HepG2 (cell line): Measurements from ENCODE around the gene PRDM12. TPM values are rescaled to one million over a fixed set of nuclear protein-coding genes. Genes with fewer than 3 reads are reported as not detected.

Source experiments
- AGO2 ChIP-seq: fragments of 200-400 bp; formaldehyde crosslinking; optimal IDR thresholded peaks from 2 replicates; pipeline ENCODE3; 2017; ENCODE audit warnings: mild to moderate bottlenecking, low read depth, low read length, moderate library complexity
- ARNT ChIP-seq: fragments of 450-650 bp; IDR thresholded peaks from 2 replicates; pipeline ENCODE4 v1.6.1; 2017
- MIER2 ChIP-seq: IDR thresholded peaks from 2 replicates; pipeline ENCODE4 v1.6.1; 2016; ENCODE audit warnings: missing biosample characterization, missing genetic modification reagents
- XRCC5 ChIP-seq: fragments of 200-400 bp; formaldehyde crosslinking; optimal IDR thresholded peaks from 2 replicates; pipeline ENCODE3; 2017; ENCODE audit warnings: mild to moderate bottlenecking, low read length
- ZBTB20 ChIP-seq: sonication (generic); formaldehyde crosslinking; IDR thresholded peaks from 2 replicates; pipeline ENCODE4 v1.8.1; 2023; ENCODE audit warnings: missing genetic modification reagents, low read depth, mild to moderate bottlenecking, borderline replicate concordance
- ZNF34 ChIP-seq: sonication (generic); formaldehyde crosslinking; IDR thresholded peaks from 2 replicates; pipeline ENCODE4 v1.4.0; 2020; ENCODE audit warnings: mild to moderate bottlenecking, missing genetic modification reagents, borderline replicate concordance
- ZNF367 ChIP-seq: sonication (generic); formaldehyde crosslinking; IDR thresholded peaks from 2 replicates; pipeline ENCODE4 v1.4.0; 2020; ENCODE audit warnings: missing genetic modification reagents, borderline replicate concordance
- ZNF547 ChIP-seq: sonication (generic); formaldehyde crosslinking; IDR thresholded peaks from 2 replicates; pipeline ENCODE4 v1.5.1; 2020; ENCODE audit warnings: mild to moderate bottlenecking, missing genetic modification reagents
- ZNF569 ChIP-seq: sonication (generic); formaldehyde crosslinking; IDR thresholded peaks from 2 replicates; pipeline ENCODE4 v1.5.0; 2020; ENCODE audit warnings: mild to moderate bottlenecking, missing genetic modification reagents, moderate library complexity, borderline replicate concordance
- ZNF670 ChIP-seq: sonication (generic); formaldehyde crosslinking; IDR thresholded peaks from 2 replicates; pipeline ENCODE4 v1.8.0; 2022; ENCODE audit warnings: mild to moderate bottlenecking, missing genetic modification reagents, borderline replicate concordance
- ZNF781 ChIP-seq: sonication (generic); formaldehyde crosslinking; IDR thresholded peaks from 2 replicates; pipeline ENCODE4 v1.5.1; 2020; ENCODE audit warnings: borderline replicate concordance, mild to moderate bottlenecking, missing genetic modification reagents; ENCODE audit errors: not compliant biosample characterization
- ZNF841 ChIP-seq: sonication (generic); formaldehyde crosslinking; IDR thresholded peaks from 2 replicates; pipeline ENCODE4 v1.8.1; 2023; ENCODE audit warnings: missing genetic modification reagents, borderline replicate concordance
- polyA plus RNA-seq, 8 experiments: library from polyadenylated mRNA; depleted of rRNA in 3 of 8; stranded (reverse) in 7 of 8; unstranded in 1 of 8; fragments of >200 nt; fragmentation: Illumina TruSeq in 4 of 8; extraction: Trizol in 4 of 8; gene quantifications; 2 replicates each; pipeline versions ENCODE4 v1.2.1 to v1.2.3, GENCODE V29; 2011 to 2016; ENCODE audit warnings: low read depth in 4 of 8, missing spikeins in 1 of 8, mixed read lengths in 1 of 8; ENCODE audit not compliant: insufficient read depth in 1 of 8
- total RNA-seq, 5 experiments: library from RNA; depleted of rRNA; stranded (reverse); fragments of >200 nt; fragmentation: Illumina TruSeq; extraction: Trizol; gene quantifications; 2 replicates each; pipeline ENCODE4 v1.2.3, GENCODE V29; 2016; ENCODE audit warnings: low read depth in 1 of 5
- TF ChIP-seq, protein P1 (sequence below): sonication (generic); formaldehyde crosslinking; conservative IDR thresholded peaks from 2 replicates; pipeline ENCODE4 v1.5.0; 2020; ENCODE audit warnings: missing genetic modification reagents
- TF ChIP-seq, protein P2 (sequence below): sonication (generic); formaldehyde crosslinking; IDR thresholded peaks from 2 replicates; pipeline ENCODE4 v1.8.0; 2022; ENCODE audit warnings: mild to moderate bottlenecking, missing genetic modification reagents, moderate library complexity
- TF ChIP-seq, protein P3 (sequence below): sonication (generic); formaldehyde crosslinking; IDR thresholded peaks from 2 replicates; pipeline ENCODE4 v1.8.0; 2022; ENCODE audit warnings: mild to moderate bottlenecking, missing genetic modification reagents
- TF ChIP-seq, protein P4 (sequence below): sonication (generic); formaldehyde crosslinking; IDR thresholded peaks from 2 replicates; pipeline ENCODE4 v1.4.0; 2020; ENCODE audit warnings: missing genetic modification reagents
- TF ChIP-seq, protein P5 (sequence below): sonication (generic); formaldehyde crosslinking; IDR thresholded peaks from 2 replicates; pipeline ENCODE4 v1.8.1; 2023; ENCODE audit warnings: missing genetic modification reagents, inconsistent platforms, borderline replicate concordance

Gene PRDM12
- total and polyA plus RNA-seq, 2 of the 13 experiments (the other 11 are each of a cell fraction or from before 2014, with no cell fraction given), result 0.04 to 0.07 TPM

DNA sequence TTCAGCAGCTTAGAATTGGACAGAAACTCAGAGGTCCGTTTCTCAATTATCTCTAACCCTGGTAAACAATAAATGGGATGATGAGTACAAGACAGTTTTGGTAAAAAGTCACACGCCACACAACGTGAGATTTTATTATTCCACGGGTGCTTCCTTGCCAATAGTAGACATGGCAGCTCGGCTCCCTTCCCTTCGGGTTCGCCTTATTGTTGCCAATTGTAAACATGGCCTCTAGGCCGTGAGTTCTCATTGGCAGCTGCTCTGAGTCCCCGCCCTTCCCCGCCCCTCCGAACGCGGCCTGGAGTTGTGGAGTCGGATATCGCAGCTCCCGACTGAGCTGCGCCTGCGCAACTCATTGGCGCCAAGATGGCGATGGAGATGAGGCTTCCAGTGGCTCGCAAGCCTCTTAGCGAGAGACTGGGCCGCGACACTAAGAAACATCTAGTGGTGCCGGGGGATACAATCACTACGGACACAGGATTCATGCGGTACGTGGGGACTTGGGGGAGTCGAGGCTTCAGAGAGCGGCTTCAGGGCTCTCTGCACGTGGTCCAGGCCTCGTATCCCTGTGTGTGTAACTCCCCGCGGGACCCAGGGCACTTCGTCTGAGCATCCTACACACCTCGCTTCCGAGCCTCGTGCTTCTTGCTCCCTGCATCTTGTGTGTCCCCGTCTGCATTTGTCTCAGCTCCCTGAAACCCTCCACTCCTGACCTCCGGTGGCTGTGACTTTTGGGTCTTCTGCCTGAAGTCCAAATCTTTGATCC is 29.2 kb downstream of the PRDM12 start, which contains the start of gene EXOSC2 (continued):
- TF ChIP-seq, protein P1, sequence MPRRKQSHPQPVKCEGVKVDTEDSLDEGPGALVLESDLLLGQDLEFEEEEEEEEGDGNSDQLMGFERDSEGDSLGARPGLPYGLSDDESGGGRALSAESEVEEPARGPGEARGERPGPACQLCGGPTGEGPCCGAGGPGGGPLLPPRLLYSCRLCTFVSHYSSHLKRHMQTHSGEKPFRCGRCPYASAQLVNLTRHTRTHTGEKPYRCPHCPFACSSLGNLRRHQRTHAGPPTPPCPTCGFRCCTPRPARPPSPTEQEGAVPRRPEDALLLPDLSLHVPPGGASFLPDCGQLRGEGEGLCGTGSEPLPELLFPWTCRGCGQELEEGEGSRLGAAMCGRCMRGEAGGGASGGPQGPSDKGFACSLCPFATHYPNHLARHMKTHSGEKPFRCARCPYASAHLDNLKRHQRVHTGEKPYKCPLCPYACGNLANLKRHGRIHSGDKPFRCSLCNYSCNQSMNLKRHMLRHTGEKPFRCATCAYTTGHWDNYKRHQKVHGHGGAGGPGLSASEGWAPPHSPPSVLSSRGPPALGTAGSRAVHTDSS (CRISPR knock-in tag), result no peak
- no peak for TF ChIP-seq MIER2 (CRISPR knock-in tag)
- no peak for TF ChIP-seq XRCC5
- TF ChIP-seq, protein P2, sequence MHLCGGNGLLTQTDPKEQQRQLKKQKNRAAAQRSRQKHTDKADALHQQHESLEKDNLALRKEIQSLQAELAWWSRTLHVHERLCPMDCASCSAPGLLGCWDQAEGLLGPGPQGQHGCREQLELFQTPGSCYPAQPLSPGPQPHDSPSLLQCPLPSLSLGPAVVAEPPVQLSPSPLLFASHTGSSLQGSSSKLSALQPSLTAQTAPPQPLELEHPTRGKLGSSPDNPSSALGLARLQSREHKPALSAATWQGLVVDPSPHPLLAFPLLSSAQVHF (CRISPR knock-in tag), result no peak
- 0 out of 2 replicates have a peak, but pooled peaks have one; percentile 69 for TF ChIP-seq ZNF569 (CRISPR knock-in tag)
- TF ChIP-seq ARNT, result no peak
- TF ChIP-seq ZNF670 (CRISPR knock-in tag), result 0 out of 2 replicates have a peak, but pooled peaks have one; percentile 72
- TF ChIP-seq ZNF547 (CRISPR knock-in tag), result peak; percentile 79; the same call in 1 of the 2 replicates
- peak; percentile 77; the same call in 1 of the 2 replicates for TF ChIP-seq ZBTB20
- 0 out of 2 replicates have a peak, but pooled peaks have one; percentile 50 for TF ChIP-seq ZNF367 (CRISPR knock-in tag)
- no peak for TF ChIP-seq ZNF841 (CRISPR knock-in tag)
- TF ChIP-seq, protein P3, sequence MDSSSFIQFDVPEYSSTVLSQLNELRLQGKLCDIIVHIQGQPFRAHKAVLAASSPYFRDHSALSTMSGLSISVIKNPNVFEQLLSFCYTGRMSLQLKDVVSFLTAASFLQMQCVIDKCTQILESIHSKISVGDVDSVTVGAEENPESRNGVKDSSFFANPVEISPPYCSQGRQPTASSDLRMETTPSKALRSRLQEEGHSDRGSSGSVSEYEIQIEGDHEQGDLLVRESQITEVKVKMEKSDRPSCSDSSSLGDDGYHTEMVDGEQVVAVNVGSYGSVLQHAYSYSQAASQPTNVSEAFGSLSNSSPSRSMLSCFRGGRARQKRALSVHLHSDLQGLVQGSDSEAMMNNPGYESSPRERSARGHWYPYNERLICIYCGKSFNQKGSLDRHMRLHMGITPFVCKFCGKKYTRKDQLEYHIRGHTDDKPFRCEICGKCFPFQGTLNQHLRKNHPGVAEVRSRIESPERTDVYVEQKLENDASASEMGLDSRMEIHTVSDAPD (CRISPR knock-in tag), result no peak
- TF ChIP-seq, protein P4, sequence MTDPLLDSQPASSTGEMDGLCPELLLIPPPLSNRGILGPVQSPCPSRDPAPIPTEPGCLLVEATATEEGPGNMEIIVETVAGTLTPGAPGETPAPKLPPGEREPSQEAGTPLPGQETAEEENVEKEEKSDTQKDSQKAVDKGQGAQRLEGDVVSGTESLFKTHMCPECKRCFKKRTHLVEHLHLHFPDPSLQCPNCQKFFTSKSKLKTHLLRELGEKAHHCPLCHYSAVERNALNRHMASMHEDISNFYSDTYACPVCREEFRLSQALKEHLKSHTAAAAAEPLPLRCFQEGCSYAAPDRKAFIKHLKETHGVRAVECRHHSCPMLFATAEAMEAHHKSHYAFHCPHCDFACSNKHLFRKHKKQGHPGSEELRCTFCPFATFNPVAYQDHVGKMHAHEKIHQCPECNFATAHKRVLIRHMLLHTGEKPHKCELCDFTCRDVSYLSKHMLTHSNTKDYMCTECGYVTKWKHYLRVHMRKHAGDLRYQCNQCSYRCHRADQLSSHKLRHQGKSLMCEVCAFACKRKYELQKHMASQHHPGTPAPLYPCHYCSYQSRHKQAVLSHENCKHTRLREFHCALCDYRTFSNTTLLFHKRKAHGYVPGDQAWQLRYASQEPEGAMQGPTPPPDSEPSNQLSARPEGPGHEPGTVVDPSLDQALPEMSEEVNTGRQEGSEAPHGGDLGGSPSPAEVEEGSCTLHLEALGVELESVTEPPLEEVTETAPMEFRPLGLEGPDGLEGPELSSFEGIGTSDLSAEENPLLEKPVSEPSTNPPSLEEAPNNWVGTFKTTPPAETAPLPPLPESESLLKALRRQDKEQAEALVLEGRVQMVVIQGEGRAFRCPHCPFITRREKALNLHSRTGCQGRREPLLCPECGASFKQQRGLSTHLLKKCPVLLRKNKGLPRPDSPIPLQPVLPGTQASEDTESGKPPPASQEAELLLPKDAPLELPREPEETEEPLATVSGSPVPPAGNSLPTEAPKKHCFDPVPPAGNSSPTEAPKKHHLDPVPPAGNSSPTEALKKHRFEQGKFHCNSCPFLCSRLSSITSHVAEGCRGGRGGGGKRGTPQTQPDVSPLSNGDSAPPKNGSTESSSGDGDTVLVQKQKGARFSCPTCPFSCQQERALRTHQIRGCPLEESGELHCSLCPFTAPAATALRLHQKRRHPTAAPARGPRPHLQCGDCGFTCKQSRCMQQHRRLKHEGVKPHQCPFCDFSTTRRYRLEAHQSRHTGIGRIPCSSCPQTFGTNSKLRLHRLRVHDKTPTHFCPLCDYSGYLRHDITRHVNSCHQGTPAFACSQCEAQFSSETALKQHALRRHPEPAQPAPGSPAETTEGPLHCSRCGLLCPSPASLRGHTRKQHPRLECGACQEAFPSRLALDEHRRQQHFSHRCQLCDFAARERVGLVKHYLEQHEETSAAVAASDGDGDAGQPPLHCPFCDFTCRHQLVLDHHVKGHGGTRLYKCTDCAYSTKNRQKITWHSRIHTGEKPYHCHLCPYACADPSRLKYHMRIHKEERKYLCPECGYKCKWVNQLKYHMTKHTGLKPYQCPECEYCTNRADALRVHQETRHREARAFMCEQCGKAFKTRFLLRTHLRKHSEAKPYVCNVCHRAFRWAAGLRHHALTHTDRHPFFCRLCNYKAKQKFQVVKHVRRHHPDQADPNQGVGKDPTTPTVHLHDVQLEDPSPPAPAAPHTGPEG, result 0 out of 2 replicates have a peak, but pooled peaks have one; percentile 46
- no peak for TF ChIP-seq AGO2
- TF ChIP-seq ZNF34, result 0 out of 2 replicates have a peak, but pooled peaks have one; percentile 25
- TF ChIP-seq ZNF781 (CRISPR knock-in tag), result peak; percentile 74
- TF ChIP-seq, protein P5, sequence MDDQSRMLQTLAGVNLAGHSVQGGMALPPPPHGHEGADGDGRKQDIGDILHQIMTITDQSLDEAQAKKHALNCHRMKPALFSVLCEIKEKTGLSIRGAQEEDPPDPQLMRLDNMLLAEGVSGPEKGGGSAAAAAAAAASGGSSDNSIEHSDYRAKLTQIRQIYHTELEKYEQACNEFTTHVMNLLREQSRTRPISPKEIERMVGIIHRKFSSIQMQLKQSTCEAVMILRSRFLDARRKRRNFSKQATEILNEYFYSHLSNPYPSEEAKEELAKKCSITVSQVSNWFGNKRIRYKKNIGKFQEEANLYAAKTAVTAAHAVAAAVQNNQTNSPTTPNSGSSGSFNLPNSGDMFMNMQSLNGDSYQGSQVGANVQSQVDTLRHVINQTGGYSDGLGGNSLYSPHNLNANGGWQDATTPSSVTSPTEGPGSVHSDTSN, result 0 out of 2 replicates have a peak, but pooled peaks have one; percentile 65
